ENCODE measurements around the gene FCRL2. TPM values are rescaled to one million over a fixed set of nuclear protein-coding genes. Genes with fewer than 3 reads are reported as not detected.

FCRL2 gene
- total RNA-seq: 0.20 TPM

GRCh38 chr1:157776971-157777391 lies at the start of gene FCRL2:
TSS of gene FCRL2 (minus strand) at chr1:157777132. CDS start at chr1:157777073, 59 bp downstream.
- no peak for DNase-seq

- no peak for DNase-seq
These were observed 43.4 kb upstream of the FCRL2 start for GRCh38 chr1:157820299-157820698.

- DNase-seq: no peak
These were observed 43.0 kb upstream of the FCRL2 start, which contains the start of gene FCRL1 for GRCh38 chr1:157819896-157820295. TSS of gene FCRL1 (minus strand) at chr1:157820120. CDS start at chr1:157820037, 83 bp downstream.

GRCh38 chr1:157819215-157819614 lies 42.3 kb upstream of the FCRL2 start:
- DNase-seq: no peak

GRCh38 chr1:157813269-157813668 lies 36.3 kb upstream of the FCRL2 start:
- no peak for DNase-seq

- no peak for DNase-seq
These were observed 29.7 kb upstream of the FCRL2 start for GRCh38 chr1:157806431-157807149.

- DNase-seq: no peak
These were observed 26.9 kb upstream of the FCRL2 start for GRCh38 chr1:157803851-157804250.

GRCh38 chr1:157799996-157800395 lies 23.1 kb upstream of the FCRL2 start:
- no peak for DNase-seq

- no peak for DNase-seq
These were observed 21.3 kb upstream of the FCRL2 start for GRCh38 chr1:157798211-157798610.

- DNase-seq: no peak
These were observed 8.3 kb upstream of the FCRL2 start for GRCh38 chr1:157785248-157785647.

GRCh38 chr1:157784801-157785200 lies 7.9 kb upstream of the FCRL2 start:
- DNase-seq: no peak

GRCh38 chr1:157782931-157783330 lies 6.0 kb upstream of the FCRL2 start:
- DNase-seq: no peak

GRCh38 chr1:157781048-157781447 lies 4.1 kb upstream of the FCRL2 start:
- no peak for DNase-seq

- DNase-seq: no peak
These were observed 1.6 kb downstream of the FCRL2 start for GRCh38 chr1:157775101-157775870.

- no peak for DNase-seq
These were observed 2.5 kb downstream of the FCRL2 start for GRCh38 chr1:157774412-157774811.

GRCh38 chr1:157773493-157774350 lies 3.2 kb downstream of the FCRL2 start:
- DNase-seq: no peak

GRCh38 chr1:157771661-157772425 lies 5.1 kb downstream of the FCRL2 start:
- no peak for DNase-seq

GRCh38 chr1:157770442-157771043 lies 6.4 kb downstream of the FCRL2 start:
- DNase-seq: no peak

- DNase-seq: no peak
These were observed 10.1 kb downstream of the FCRL2 start for GRCh38 chr1:157766792-157767191.

GRCh38 chr1:157758018-157758417 lies 18.9 kb downstream of the FCRL2 start:
- DNase-seq: no peak

- DNase-seq: no peak
These were observed 23.3 kb downstream of the FCRL2 start for GRCh38 chr1:157753611-157754010.

Measured in skin of body (tissue), 2 donors.